Measurements from ENCODE around the gene EMC8. TPM values are rescaled to one million over a fixed set of nuclear protein-coding genes. Genes with fewer than 3 reads are reported as not detected.

EMC8 gene
- total and polyA plus RNA-seq, 2 experiments from 2014 or later, result 51.1 to 69.4 TPM

- Mint-ChIP-seq H3K9me3 (peaks cover 22% of the 10 kb centered on the region), H3K27ac (no peak overlapping the region), H3K4me3 (no peak overlapping the region), H3K27me3 (ENCODE audit: insufficient read depth, low read depth, poor library complexity) (peaks cover 10% of the 10 kb centered on the region), H3K36me3 (ENCODE audit: low read depth) (peaks cover 10% of the 10 kb centered on the region), H3K4me1 (no peaks in the 10 kb centered on the region; the same call in 2 of the 3 replicates)
- Histone ChIP-seq H3K79me2 (replicated peaks; ENCODE audit: insufficient read depth) (no peaks in the 10 kb centered on the region), H3K27ac (ENCODE audit: low read depth) (no peak overlapping the region), H3F3A (replicated peaks; ENCODE audit: low read depth) (no peaks in the 10 kb centered on the region), H3K4me2 (no peak overlapping the region), H4K20me1 (replicated peaks; ENCODE audit: insufficient read depth) (no peaks in the 10 kb centered on the region), H3K4me3 (no peak overlapping the region), H3K4me1 (ENCODE audit: insufficient read depth) (no peaks in the 10 kb centered on the region), H3K27me3 (ENCODE audit: insufficient read depth) (no peaks in the 10 kb centered on the region), H3K36me3 (ENCODE audit: insufficient read depth) (no peaks in the 10 kb centered on the region), H2AFZ (no peak overlapping the region), H3K9me2 (ENCODE audit: insufficient read depth) (no peaks in the 10 kb centered on the region)
- ATAC-seq, result no peak
- no peak for DNase-seq (ENCODE audit: low spot score)
- TF ChIP-seq STAT1 (IDR thresholded peaks at IDR 0.05; ENCODE audit: unreplicated experiment) (no peak), POLR2AphosphoS5 (IDR thresholded peaks at IDR 0.05; ENCODE audit: low read depth) (no peak), NANOG (IDR thresholded peaks at IDR 0.05; ENCODE audit: borderline replicate concordance) (no peak), EZH2phosphoT487 (IDR thresholded peaks at IDR 0.05; ENCODE audit: unreplicated experiment) (no peak), REST (IDR thresholded peaks at IDR 0.05; ENCODE audit: unreplicated experiment) (no peak), JUNB (IDR thresholded peaks at IDR 0.05; ENCODE audit: unreplicated experiment) (no peak), ETS1 (IDR thresholded peaks at IDR 0.05) (no peak), EZH2 (IDR thresholded peaks at IDR 0.05; ENCODE audit: low read depth, unreplicated experiment) (no peak), ZNF462 (CRISPR knock-in tag; IDR thresholded peaks at IDR 0.05) (no peak), CREB1 (CRISPR knock-in tag; IDR thresholded peaks at IDR 0.05; ENCODE audit: low read depth) (no peak), CTCF (conservative IDR thresholded peaks at IDR 0.05; ENCODE audit: low read depth in 2 of 2) (no peak), ZNF331 (CRISPR knock-in tag; IDR thresholded peaks at IDR 0.05; ENCODE audit: low read depth) (no peak), ZNF114 (CRISPR knock-in tag; IDR thresholded peaks at IDR 0.05) (no peak)
These were observed 35.4 kb upstream of the EMC8 start for GRCh38 chr16:85834741-85835140.

Measured in GM23338 (cell line).